Mesenchymal stem cell (in vitro differentiated cells and primary cell): ENCODE measurements around the gene SMTN.
"Not testable (repeated sequence)": the region's sequence is repeated elsewhere in the genome, so short reads cannot be mapped to it uniquely, and the experiment has no call there.

ENCODE experiments used
- DNase-seq: peaks from one replicate; pipeline ENCODE4 v3.0.0-alpha.2; 2013
- H2AFZ ChIP-seq: one replicate; pipeline ENCODE4 v1.6.1; 2013; ENCODE audit warnings: low read depth, mild to moderate bottlenecking, control low read depth, inconsistent platforms, low read length, moderate library complexity
- H2AK5ac ChIP-seq: 2 replicates; pipeline ENCODE4 v1.6.1; 2013; ENCODE audit warnings: low read length, moderate library complexity, mild to moderate bottlenecking, inconsistent platforms; ENCODE audit not compliant: severe bottlenecking
- H2BK120ac ChIP-seq: one replicate; pipeline ENCODE4 v1.6.1; 2013; ENCODE audit warnings: low read depth, mild to moderate bottlenecking, inconsistent platforms, low read length, moderate library complexity
- H2BK12ac ChIP-seq, 2 experiments: one replicate each; pipeline ENCODE4 v1.6.1; 2013; ENCODE audit warnings: inconsistent platforms in 2 of 2, low read length in 2 of 2, mild to moderate bottlenecking in 2 of 2, moderate library complexity in 2 of 2, control low read depth in 1 of 2
- H2BK15ac ChIP-seq: one replicate; pipeline ENCODE4 v1.6.1; 2013; ENCODE audit warnings: mild to moderate bottlenecking, low read depth, inconsistent platforms; ENCODE audit not compliant: poor library complexity, severe bottlenecking
- H2BK5ac ChIP-seq: 2 replicates; pipeline ENCODE4 v1.6.1; 2013; ENCODE audit warnings: low read depth, mild to moderate bottlenecking, low read length, control low read depth, inconsistent platforms; ENCODE audit not compliant: poor library complexity, severe bottlenecking
- H3K14ac ChIP-seq, 2 experiments: one replicate each; pipeline ENCODE4 v1.6.1; 2013; ENCODE audit warnings: inconsistent platforms in 2 of 2, low read length in 2 of 2, control low read depth in 1 of 2, mild to moderate bottlenecking in 1 of 2, moderate library complexity in 1 of 2
- H3K18ac ChIP-seq, 2 experiments: one replicate each; pipeline ENCODE4 v1.6.1; 2013; ENCODE audit warnings: inconsistent platforms in 2 of 2, low read length in 2 of 2, control low read depth in 1 of 2, low read depth in 1 of 2, mild to moderate bottlenecking in 1 of 2
- H3K23ac ChIP-seq, 2 experiments: one replicate each; pipeline ENCODE4 v1.6.1; 2013; ENCODE audit warnings: inconsistent platforms in 2 of 2, low read length in 2 of 2, mild to moderate bottlenecking in 2 of 2, moderate library complexity in 2 of 2, control low read depth in 1 of 2
- H3K27ac ChIP-seq: 2 replicates; pipeline ENCODE4 v1.5.1; 2013; ENCODE audit warnings: mild to moderate bottlenecking, moderate library complexity, low read length, control low read depth, inconsistent platforms; ENCODE audit not compliant: poor library complexity, severe bottlenecking
- H3K27me3 ChIP-seq, 2 experiments: 2 replicates each; pipeline versions ENCODE4 v1.6.1 to v1.7.0; 2013; ENCODE audit warnings: low read length in 2 of 2, mild to moderate bottlenecking in 2 of 2, moderate library complexity in 2 of 2, control low read depth in 1 of 2, inconsistent platforms in 1 of 2; ENCODE audit not compliant: control insufficient read depth in 1 of 2, insufficient read depth in 1 of 2
- H3K36me3 ChIP-seq, 2 experiments: 2 replicates each; pipeline versions ENCODE4 v1.6.1 to v1.7.0; 2013; ENCODE audit warnings: low read length in 2 of 2, control low read depth in 1 of 2, inconsistent platforms in 1 of 2, low read depth in 1 of 2, mild to moderate bottlenecking in 1 of 2; ENCODE audit not compliant: insufficient read depth in 2 of 2, control insufficient read depth in 1 of 2
- H3K4ac ChIP-seq, 2 experiments: one replicate each; pipeline ENCODE4 v1.6.1; 2013; ENCODE audit warnings: inconsistent platforms in 2 of 2, low read length in 2 of 2, mild to moderate bottlenecking in 2 of 2, moderate library complexity in 2 of 2, control low read depth in 1 of 2, low read depth in 1 of 2
- H3K4me1 ChIP-seq: 2 replicates; pipeline ENCODE4 v1.6.1; 2013; ENCODE audit warnings: low read depth, low read length, control low read depth; ENCODE audit not compliant: control insufficient read depth, insufficient read depth
- H3K4me2 ChIP-seq: 2 replicates; pipeline ENCODE4 v1.6.1; 2013; ENCODE audit warnings: low read length, mild to moderate bottlenecking, inconsistent platforms; ENCODE audit not compliant: poor library complexity, severe bottlenecking
- H3K4me3 ChIP-seq, 2 experiments: 2 replicates each; pipeline versions ENCODE4 v1.5.1 to v1.7.0; 2013; ENCODE audit warnings: low read length in 2 of 2, mild to moderate bottlenecking in 2 of 2, control low read depth in 1 of 2, low read depth in 1 of 2; ENCODE audit not compliant: insufficient read depth in 1 of 2
- H3K79me1 ChIP-seq: replicated peaks from 2 replicates; pipeline ENCODE4 v1.6.1; 2013; ENCODE audit warnings: mild to moderate bottlenecking, control low read depth, low read length, inconsistent platforms; ENCODE audit not compliant: poor library complexity, severe bottlenecking
- H3K9ac ChIP-seq: 2 replicates; pipeline ENCODE4 v1.7.0; 2013; ENCODE audit warnings: mild to moderate bottlenecking, low read length, moderate library complexity
- H3K9me3 ChIP-seq: 2 replicates; pipeline ENCODE4 v1.7.0; 2013; ENCODE audit warnings: mild to moderate bottlenecking, low read length; ENCODE audit not compliant: control insufficient read depth
- H4K8ac ChIP-seq: one replicate; pipeline ENCODE4 v1.6.1; 2013; ENCODE audit warnings: inconsistent platforms, mild to moderate bottlenecking, low read length, moderate library complexity
- H4K91ac ChIP-seq: one replicate; pipeline ENCODE4 v1.6.1; 2013; ENCODE audit warnings: mild to moderate bottlenecking, low read length, inconsistent platforms
- WGBS: methylation state at CpG from one replicate; pipeline ENCODE4 v1.1.7; 2013; ENCODE audit warnings: mixed read lengths; 5-methylcytosine and 5-hydroxymethylcytosine counted together

Gene SMTN

GRCh38 chr22:31107178-31107893 is 26.2 kb downstream of the SMTN start, which contains the start of gene SELENOM:
TSS of gene SELENOM (minus strand) at chr22:31107568. CDS start at chr22:31107505, 63 bp downstream.
- peak within 1 kb of the TSS; percentile 93 to 94 for H3K4ac ChIP-seq
- H3K4me3 ChIP-seq, result peak within 1 kb of the TSS; percentile 77 to 95
- peak; percentile 99 for DNase-seq
- H2BK12ac ChIP-seq, result peak within 1 kb of the TSS; percentile 53 to 88
- H3K18ac ChIP-seq, result peak within 1 kb of the TSS; percentile 96
- no peaks in the 10 kb centered on the region for H3K9me3 ChIP-seq
- peak within 1 kb of the TSS; percentile 84 for H2AFZ ChIP-seq
- peak within 1 kb of the TSS; percentile 80 for H4K8ac ChIP-seq
- H2BK15ac ChIP-seq, result peak within 1 kb of the TSS; percentile 90
- H3K79me1 ChIP-seq, result no peaks in the 10 kb centered on the region
- H2BK5ac ChIP-seq, result peak within 1 kb of the TSS; percentile 49
- 2% methylated on average over 48 of the region's 67 CpGs for WGBS
- H2AK5ac ChIP-seq, result peak within 1 kb of the TSS; percentile 73
- peak within 1 kb of the TSS; percentile 100 for H3K9ac ChIP-seq
- H4K91ac ChIP-seq, result peak within 1 kb of the TSS; percentile 96
- H3K27me3 ChIP-seq, result no peaks in the 10 kb centered on the region
- peak within 1 kb of the TSS in 1 of 2 experiments; percentile 84 for H3K23ac ChIP-seq
- peak within 1 kb of the TSS; percentile 64 for H2BK120ac ChIP-seq
- H3K27ac ChIP-seq, result peak within 1 kb of the TSS; percentile 88
- H3K4me1 ChIP-seq, result peaks cover 22% of the 10 kb centered on the region
- peaks cover 30 to 35% of the 10 kb centered on the region in 2 experiments for H3K36me3 ChIP-seq
- H3K14ac ChIP-seq, result peak within 1 kb of the TSS in 1 of 2 experiments; percentile 99
- H3K4me2 ChIP-seq, result peak within 1 kb of the TSS; percentile 75

GRCh38 chr22:31107894-31108218 is 26.7 kb downstream of the SMTN start:
- Histone ChIP-seq H3K4ac (no peak overlapping the region), H2BK15ac (no peak overlapping the region), H3K4me3 (peak overlapping the region in 1 of 2 experiments; percentile 76), H3K27me3 (no peaks in the 10 kb centered on the region), H3K4me1 (peaks cover 17% of the 10 kb centered on the region), H3K18ac (peak overlapping the region in 1 of 2 experiments; percentile 68), H3K4me2 (peak overlapping the region; percentile 36), H2AFZ (peak overlapping the region; percentile 57), H3K9me3 (no peaks in the 10 kb centered on the region), H3K27ac (peak overlapping the region; percentile 36), H3K14ac (no peak overlapping the region), H3K79me1 (no peaks in the 10 kb centered on the region), H3K36me3 (peaks cover 29 to 30% of the 10 kb centered on the region in 2 experiments), H2BK5ac (no peak overlapping the region), H3K9ac (peak overlapping the region; percentile 87), H2AK5ac (no peak overlapping the region), H2BK120ac (no peak overlapping the region), H4K91ac (no peak overlapping the region), H4K8ac (no peak overlapping the region), H2BK12ac (peak overlapping the region in 1 of 2 experiments; percentile 21), H3K23ac (no peak overlapping the region)
- 4% methylated on average over 4 of the region's 5 CpGs for WGBS
- no peak for DNase-seq

DNA sequence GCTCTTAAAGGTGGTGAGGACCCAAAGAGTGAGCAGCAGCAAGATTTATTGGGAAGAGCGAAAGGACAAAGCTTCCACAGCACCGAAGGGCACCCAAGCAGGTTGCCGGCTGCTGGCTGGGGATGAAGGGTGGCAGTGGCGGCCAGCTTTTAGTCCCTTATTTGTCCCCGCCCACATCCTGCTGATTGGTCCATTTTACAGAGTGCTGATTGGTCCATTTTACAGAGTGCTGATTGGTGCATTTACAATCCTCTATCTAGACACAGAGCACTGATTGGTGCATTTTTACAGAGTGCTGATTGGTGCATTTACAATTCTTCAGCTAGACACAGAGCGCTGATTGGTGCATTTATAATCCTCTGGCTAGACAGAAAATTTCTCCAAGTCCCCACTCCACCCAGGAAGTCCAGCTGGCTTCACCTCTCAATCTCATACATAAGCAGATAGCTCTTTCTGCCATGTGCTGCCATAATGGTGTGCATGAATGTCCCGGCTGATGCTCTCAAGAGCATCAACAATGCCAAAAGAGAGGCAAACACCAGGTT is 31.5 kb downstream of the SMTN start:
- not testable (repeated sequence) for H3K27ac ChIP-seq, H3K9ac ChIP-seq, H4K8ac ChIP-seq, H3K9me3 ChIP-seq, H2BK120ac ChIP-seq, H3K4me3 ChIP-seq, H3K18ac ChIP-seq, H3K14ac ChIP-seq, H2AK5ac ChIP-seq, H3K4me1 ChIP-seq, DNase-seq, H3K4ac ChIP-seq, H2BK5ac ChIP-seq, H2BK12ac ChIP-seq, H3K4me2 ChIP-seq, H2BK15ac ChIP-seq, H3K36me3 ChIP-seq, H3K27me3 ChIP-seq, H4K91ac ChIP-seq, H3K23ac ChIP-seq, H3K79me1 ChIP-seq, H2AFZ ChIP-seq
- WGBS, result 98% methylated on average over 7 of the region's 7 CpGs

DNA sequence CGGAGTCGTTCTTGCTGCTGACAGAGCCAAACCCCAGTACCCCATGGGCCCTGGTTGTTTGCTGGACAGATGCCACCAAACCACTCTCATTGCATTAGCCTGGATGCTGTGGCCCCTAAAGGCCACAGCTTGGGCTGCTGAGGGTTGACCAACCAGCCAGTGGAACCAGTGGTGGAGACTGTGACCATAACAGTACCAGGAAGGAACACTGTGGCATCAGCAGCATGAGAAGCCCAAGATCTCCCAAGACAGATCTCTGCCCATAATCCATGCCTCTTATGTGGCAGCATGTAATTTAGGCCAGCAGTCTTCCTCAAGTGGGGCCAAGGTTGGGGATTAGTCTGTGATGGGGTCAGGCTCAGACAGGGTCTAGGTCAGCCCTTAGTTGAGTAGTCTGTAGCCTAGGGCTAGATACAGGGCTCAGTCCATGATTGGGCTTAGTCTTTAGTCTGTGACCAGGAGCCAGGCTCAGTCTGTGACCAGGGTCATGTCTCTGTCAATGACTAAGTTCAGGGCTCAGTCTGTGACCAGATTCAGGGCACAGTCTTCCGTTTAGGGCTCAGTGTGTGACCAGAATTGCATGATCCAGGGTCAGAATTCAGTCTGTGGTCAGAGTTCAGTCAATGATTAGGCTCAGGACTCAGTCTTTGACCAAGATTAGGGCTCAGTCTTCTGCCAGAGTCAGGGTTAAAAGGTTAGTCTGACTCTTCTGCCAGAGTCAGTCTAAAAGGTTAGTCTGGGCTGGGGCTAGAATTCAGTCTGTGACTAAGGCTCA is 37.1 kb downstream of the SMTN start:
- Histone ChIP-seq H2BK12ac (no peak overlapping the region), H3K4me1 (peaks cover 9% of the 10 kb centered on the region), H3K9ac (no peak overlapping the region), H2BK15ac (no peak overlapping the region), H3K4ac (no peak overlapping the region), H2BK5ac (no peak overlapping the region), H4K8ac (no peak overlapping the region), H3K27ac (no peak overlapping the region), H2AFZ (no peak overlapping the region), H4K91ac (no peak overlapping the region), H2BK120ac (no peak overlapping the region), H3K4me2 (no peak overlapping the region), H3K27me3 (peaks cover 0 to 17% of the 10 kb centered on the region in 2 experiments), H2AK5ac (no peak overlapping the region), H3K79me1 (no peaks in the 10 kb centered on the region), H3K14ac (no peak overlapping the region), H3K9me3 (no peaks in the 10 kb centered on the region), H3K36me3 (no peaks in the 10 kb centered on the region), H3K18ac (no peak overlapping the region), H3K23ac (no peak overlapping the region), H3K4me3 (no peak overlapping the region)
- DNase-seq, result no peak
- 82% methylated on average over 3 of the region's 3 CpGs for WGBS
